ENCODE measurements around the gene DGKG. TPM values are rescaled to one million over a fixed set of nuclear protein-coding genes. Genes with fewer than 3 reads are reported as not detected.

The DGKG gene
- polyA plus RNA-seq, 1 of the 3 experiments (the other 2 are of a cell fraction), result 0.12 TPM

- WGBS (ENCODE audit: low lambda C conversion rate), result 9% methylated on average over 1 of the region's 1 CpG
- no peak overlapping the region for H3K4me2 ChIP-seq
- peaks cover 0 to 2% of the 10 kb centered on the region in 2 experiments; a peak in 2 of 4 replicates for H3K4me1 ChIP-seq (ENCODE audit: control insufficient read depth in 1 of 2, insufficient read depth in 2 of 2, low read depth in 1 of 2, low read length in 1 of 2)
- H3K36me3 ChIP-seq (replicated peaks in 1 of 2; ENCODE audit: control insufficient read depth in 1 of 2, insufficient read depth in 2 of 2, low read length in 1 of 2), result no peaks in the 10 kb centered on the region
- no peaks in the 10 kb centered on the region for H3K9me2 ChIP-seq
- no peaks in the 10 kb centered on the region for H3K9me3 ChIP-seq
- H3K4me3 ChIP-seq (ENCODE audit: low read depth in 2 of 2, low read length in 1 of 2), result no peak overlapping the region
- ChIA-PET POLR2A (interaction anchor here (1.7 kb wide), 1 partner anchor 200 kb away, joined by 3 read pairs; the partner anchor contains the start of gene ETV5), CTCF (interaction anchor here (0.9 to 2.4 kb wide), 4 partner anchors 49 to 325 kb away, joined by 3 to 10 read pairs (median 4); no protein-coding TSS in a partner anchor)
- H3K27me3 ChIP-seq (ENCODE audit: insufficient read depth), result 0 out of 2 replicates have a peak, but pooled peaks cover 7% of the 10 kb centered on the region
- peak overlapping the region in 1 of 2 experiments; percentile 83; a peak in 2 of 4 replicates for H3K27ac ChIP-seq (ENCODE audit: low read depth in 2 of 2, low read length in 1 of 2)
- no peak overlapping the region for H3K9ac ChIP-seq
- no peaks in the 10 kb centered on the region for H3K79me2 ChIP-seq (ENCODE audit: insufficient read depth)
- no peaks in the 10 kb centered on the region for H4K20me1 ChIP-seq (ENCODE audit: insufficient read depth)
- H2AFZ ChIP-seq (ENCODE audit: low read depth), result no peak overlapping the region
- peak; percentile 74 for DNase-seq
- no peaks in the 10 kb centered on the region for H3F3A ChIP-seq (replicated peaks; ENCODE audit: insufficient read depth)
- TF ChIP-seq REST (IDR thresholded peaks at IDR 0.05; ENCODE audit: low read depth, low read length) (no peak), FOXM1 (IDR thresholded peaks at IDR 0.05; ENCODE audit: low read depth) (no peak), TEAD4 (IDR thresholded peaks at IDR 0.05; ENCODE audit: borderline replicate concordance, insufficient read depth) (no peak), GATA2 (CRISPR knock-in tag; IDR thresholded peaks at IDR 0.05) (peak; percentile 62), JUND (IDR thresholded peaks at IDR 0.05) (no peak), NFIC (IDR thresholded peaks at IDR 0.05; ENCODE audit: borderline replicate concordance) (no peak), PBX3 (IDR thresholded peaks at IDR 0.05) (no peak), TCF12 (IDR thresholded peaks at IDR 0.05) (peak; percentile 34; the same call in 1 of the 2 replicates), POLR2AphosphoS5 (IDR thresholded peaks at IDR 0.05; ENCODE audit: low read depth, low read length) (no peak), EP300 (IDR thresholded peaks at IDR 0.05; ENCODE audit: borderline replicate concordance in 1 of 2, low read depth in 1 of 2, low read length in 1 of 2) (peak in 1 of 2 experiments; percentile 59; a peak in 1 of 4 replicates), USF1 (IDR thresholded peaks at IDR 0.05; ENCODE audit: borderline replicate concordance, low read depth) (no peak), GABPA (IDR thresholded peaks at IDR 0.05; ENCODE audit: low read depth) (no peak), SIN3A (IDR thresholded peaks at IDR 0.05; ENCODE audit: borderline replicate concordance, low read depth, low read length) (no peak), RXRA (IDR thresholded peaks at IDR 0.05; ENCODE audit: borderline replicate concordance, low read depth) (no peak), TAF1 (IDR thresholded peaks at IDR 0.05; ENCODE audit: borderline replicate concordance, low read depth, low read length) (no peak), MXI1 (IDR thresholded peaks at IDR 0.05; ENCODE audit: low read depth, low read length) (no peak), CHD2 (IDR thresholded peaks at IDR 0.05; ENCODE audit: low read length, partially characterized antibody) (no peak), SMC3 (IDR thresholded peaks at IDR 0.05; ENCODE audit: low read depth, low read length) (no peak), RAD21 (IDR thresholded peaks at IDR 0.05; ENCODE audit: low read length) (no peak), CTCF (IDR thresholded peaks at IDR 0.05) (no peak), RFX5 (IDR thresholded peaks at IDR 0.05; ENCODE audit: low read length) (no peak), RCOR1 (IDR thresholded peaks at IDR 0.05; ENCODE audit: low read length) (0 out of 2 replicates have a peak, but pooled peaks have one; percentile 61), ELF1 (IDR thresholded peaks at IDR 0.05) (no peak), ZBTB33 (IDR thresholded peaks at IDR 0.05; ENCODE audit: borderline replicate concordance, low read depth) (no peak), USF2 (IDR thresholded peaks at IDR 0.05; ENCODE audit: borderline replicate concordance, low read depth, low read length) (no peak)
Measured at GRCh38 chr3:186308549-186308948, 53.5 kb downstream of the DGKG start.
